Suprapubic skin (tissue), 3 donors: Measurements from ENCODE around the gene ARHGAP42.

Experiments
- EP300 ChIP-seq: sonication (generic); formaldehyde crosslinking; IDR thresholded peaks from one replicate; pipeline ENCODE4 v1.6.1; 2017; ENCODE audit warnings: antibody characterized with exemption
- POLR2A ChIP-seq, 2 donors: fragments of 450-650 bp; IDR thresholded peaks; one replicate each; pipeline ENCODE4 v1.6.1; 2017; ENCODE audit warnings: antibody characterized with exemption in 2 of 2, mild to moderate bottlenecking in 2 of 2, moderate library complexity in 2 of 2
- TF ChIP-seq, protein P1 (sequence below), 2 donors: fragments of 200-600 bp in 1 of 2; fragments of 450-650 bp in 1 of 2; sonication (generic) in 1 of 2; IDR thresholded peaks; one replicate each; pipeline ENCODE4 v1.5.1; 2016 to 2019; ENCODE audit warnings: antibody characterized with exemption in 2 of 2, mild to moderate bottlenecking in 1 of 2, moderate library complexity in 1 of 2

GRCh38 chr11:100930185-100930778, 243.2 kb downstream of the ARHGAP42 start:
- TF ChIP-seq, protein P1, sequence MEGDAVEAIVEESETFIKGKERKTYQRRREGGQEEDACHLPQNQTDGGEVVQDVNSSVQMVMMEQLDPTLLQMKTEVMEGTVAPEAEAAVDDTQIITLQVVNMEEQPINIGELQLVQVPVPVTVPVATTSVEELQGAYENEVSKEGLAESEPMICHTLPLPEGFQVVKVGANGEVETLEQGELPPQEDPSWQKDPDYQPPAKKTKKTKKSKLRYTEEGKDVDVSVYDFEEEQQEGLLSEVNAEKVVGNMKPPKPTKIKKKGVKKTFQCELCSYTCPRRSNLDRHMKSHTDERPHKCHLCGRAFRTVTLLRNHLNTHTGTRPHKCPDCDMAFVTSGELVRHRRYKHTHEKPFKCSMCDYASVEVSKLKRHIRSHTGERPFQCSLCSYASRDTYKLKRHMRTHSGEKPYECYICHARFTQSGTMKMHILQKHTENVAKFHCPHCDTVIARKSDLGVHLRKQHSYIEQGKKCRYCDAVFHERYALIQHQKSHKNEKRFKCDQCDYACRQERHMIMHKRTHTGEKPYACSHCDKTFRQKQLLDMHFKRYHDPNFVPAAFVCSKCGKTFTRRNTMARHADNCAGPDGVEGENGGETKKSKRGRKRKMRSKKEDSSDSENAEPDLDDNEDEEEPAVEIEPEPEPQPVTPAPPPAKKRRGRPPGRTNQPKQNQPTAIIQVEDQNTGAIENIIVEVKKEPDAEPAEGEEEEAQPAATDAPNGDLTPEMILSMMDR (IDR thresholded peaks at IDR 0.05) = peak; percentile 34 to 35
- TF ChIP-seq EP300 = no peak
- no peak for TF ChIP-seq POLR2A (IDR thresholded peaks at IDR 0.05)
